Anterior cingulate cortex (tissue), 58 donors: Measurements from ENCODE around the gene CDC42EP4.

ENCODE experiments used
- DNase-seq, 58 donors: peaks; one replicate each; lab custom pipeline; 2025; lab: John Stamatoyannopoulos, UW

The CDC42EP4 gene

GRCh38 chr17:73311781-73312641 is at the start of gene CDC42EP4:
Gene CDC42EP4 (minus strand): TSS chr17:73312001. CDS start chr17:73286500, 25,501 bp downstream.
- peak; percentile 30 to 96 (median 91) for DNase-seq

GRCh38 chr17:73360961-73361761 is 49.4 kb upstream of the CDC42EP4 start:
- DNase-seq = no peak

GRCh38 chr17:73359987-73360410 is 48.2 kb upstream of the CDC42EP4 start:
- peak in 13 of 58 donors; percentile 11 to 49 (median 35) for DNase-seq

GRCh38 chr17:73359352-73359751 is 47.6 kb upstream of the CDC42EP4 start:
- DNase-seq = no peak

GRCh38 chr17:73358668-73359067 is 46.9 kb upstream of the CDC42EP4 start:
- no peak for DNase-seq

- no peak for DNase-seq
These were observed 46.2 kb upstream of the CDC42EP4 start for GRCh38 chr17:73357981-73358380.

- peak in 6 of 58 donors; percentile 18 to 59 (median 28) for DNase-seq
These were observed 45.5 kb upstream of the CDC42EP4 start for GRCh38 chr17:73357318-73357717.

GRCh38 chr17:73356561-73357170 is 44.9 kb upstream of the CDC42EP4 start:
- peak in 7 of 58 donors; percentile 9 to 70 (median 21) for DNase-seq

GRCh38 chr17:73354423-73355284 is 42.9 kb upstream of the CDC42EP4 start:
- DNase-seq = no peak

- DNase-seq = no peak
These were observed 40.5 kb upstream of the CDC42EP4 start for GRCh38 chr17:73352261-73352660.

GRCh38 chr17:73351764-73352163 is 40.0 kb upstream of the CDC42EP4 start:
- DNase-seq = no peak

- DNase-seq = no peak
These were observed 39.1 kb upstream of the CDC42EP4 start for GRCh38 chr17:73350864-73351263.

GRCh38 chr17:73349647-73350046 is 37.8 kb upstream of the CDC42EP4 start:
- DNase-seq = no peak

GRCh38 chr17:73349138-73349537 is 37.3 kb upstream of the CDC42EP4 start:
- DNase-seq = peak in 50 of 58 donors; percentile 25 to 91 (median 68)

GRCh38 chr17:73348829-73349095 is 37.0 kb upstream of the CDC42EP4 start:
- peak in 6 of 58 donors; percentile 30 to 64 (median 48) for DNase-seq

- DNase-seq = no peak
These were observed 36.4 kb upstream of the CDC42EP4 start for GRCh38 chr17:73348018-73348828.

GRCh38 chr17:73347351-73347750 is 35.5 kb upstream of the CDC42EP4 start:
- peak in 52 of 58 donors; percentile 25 to 95 (median 72) for DNase-seq

- DNase-seq = no peak
These were observed 34.8 kb upstream of the CDC42EP4 start for GRCh38 chr17:73346501-73347162.
